Mesenchymal stem cell (in vitro differentiated cells and primary cell): ENCODE data around the gene ZNF528.

Source experiments
- DNase-seq: peaks from one replicate; pipeline ENCODE4 v3.0.0-alpha.2; 2013
- H2AFZ ChIP-seq: one replicate; pipeline ENCODE4 v1.6.1; 2013; ENCODE audit warnings: low read depth, mild to moderate bottlenecking, control low read depth, inconsistent platforms, low read length, moderate library complexity
- H2AK5ac ChIP-seq: 2 replicates; pipeline ENCODE4 v1.6.1; 2013; ENCODE audit warnings: low read length, moderate library complexity, mild to moderate bottlenecking, inconsistent platforms; ENCODE audit not compliant: severe bottlenecking
- H2BK120ac ChIP-seq: one replicate; pipeline ENCODE4 v1.6.1; 2013; ENCODE audit warnings: low read depth, mild to moderate bottlenecking, inconsistent platforms, low read length, moderate library complexity
- H2BK12ac ChIP-seq, 2 experiments: one replicate each; pipeline ENCODE4 v1.6.1; 2013; ENCODE audit warnings: inconsistent platforms in 2 of 2, low read length in 2 of 2, mild to moderate bottlenecking in 2 of 2, moderate library complexity in 2 of 2, control low read depth in 1 of 2
- H2BK15ac ChIP-seq: one replicate; pipeline ENCODE4 v1.6.1; 2013; ENCODE audit warnings: mild to moderate bottlenecking, low read depth, inconsistent platforms; ENCODE audit not compliant: poor library complexity, severe bottlenecking
- H2BK5ac ChIP-seq: 2 replicates; pipeline ENCODE4 v1.6.1; 2013; ENCODE audit warnings: low read depth, mild to moderate bottlenecking, low read length, control low read depth, inconsistent platforms; ENCODE audit not compliant: poor library complexity, severe bottlenecking
- H3K14ac ChIP-seq, 2 experiments: one replicate each; pipeline ENCODE4 v1.6.1; 2013; ENCODE audit warnings: inconsistent platforms in 2 of 2, low read length in 2 of 2, control low read depth in 1 of 2, mild to moderate bottlenecking in 1 of 2, moderate library complexity in 1 of 2
- H3K18ac ChIP-seq, 2 experiments: one replicate each; pipeline ENCODE4 v1.6.1; 2013; ENCODE audit warnings: inconsistent platforms in 2 of 2, low read length in 2 of 2, control low read depth in 1 of 2, low read depth in 1 of 2, mild to moderate bottlenecking in 1 of 2
- H3K23ac ChIP-seq, 2 experiments: one replicate each; pipeline ENCODE4 v1.6.1; 2013; ENCODE audit warnings: inconsistent platforms in 2 of 2, low read length in 2 of 2, mild to moderate bottlenecking in 2 of 2, moderate library complexity in 2 of 2, control low read depth in 1 of 2
- H3K27ac ChIP-seq: 2 replicates; pipeline ENCODE4 v1.5.1; 2013; ENCODE audit warnings: mild to moderate bottlenecking, moderate library complexity, low read length, control low read depth, inconsistent platforms; ENCODE audit not compliant: poor library complexity, severe bottlenecking
- H3K27me3 ChIP-seq, 2 experiments: 2 replicates each; pipeline versions ENCODE4 v1.6.1 to v1.7.0; 2013; ENCODE audit warnings: low read length in 2 of 2, mild to moderate bottlenecking in 2 of 2, moderate library complexity in 2 of 2, control low read depth in 1 of 2, inconsistent platforms in 1 of 2; ENCODE audit not compliant: control insufficient read depth in 1 of 2, insufficient read depth in 1 of 2
- H3K36me3 ChIP-seq, 2 experiments: 2 replicates each; pipeline versions ENCODE4 v1.6.1 to v1.7.0; 2013; ENCODE audit warnings: low read length in 2 of 2, control low read depth in 1 of 2, inconsistent platforms in 1 of 2, low read depth in 1 of 2, mild to moderate bottlenecking in 1 of 2; ENCODE audit not compliant: insufficient read depth in 2 of 2, control insufficient read depth in 1 of 2
- H3K4ac ChIP-seq, 2 experiments: one replicate each; pipeline ENCODE4 v1.6.1; 2013; ENCODE audit warnings: inconsistent platforms in 2 of 2, low read length in 2 of 2, mild to moderate bottlenecking in 2 of 2, moderate library complexity in 2 of 2, control low read depth in 1 of 2, low read depth in 1 of 2
- H3K4me1 ChIP-seq: 2 replicates; pipeline ENCODE4 v1.6.1; 2013; ENCODE audit warnings: low read depth, low read length, control low read depth; ENCODE audit not compliant: control insufficient read depth, insufficient read depth
- H3K4me2 ChIP-seq: 2 replicates; pipeline ENCODE4 v1.6.1; 2013; ENCODE audit warnings: low read length, mild to moderate bottlenecking, inconsistent platforms; ENCODE audit not compliant: poor library complexity, severe bottlenecking
- H3K4me3 ChIP-seq, 2 experiments: 2 replicates each; pipeline versions ENCODE4 v1.5.1 to v1.7.0; 2013; ENCODE audit warnings: low read length in 2 of 2, mild to moderate bottlenecking in 2 of 2, control low read depth in 1 of 2, low read depth in 1 of 2; ENCODE audit not compliant: insufficient read depth in 1 of 2
- H3K79me1 ChIP-seq: replicated peaks from 2 replicates; pipeline ENCODE4 v1.6.1; 2013; ENCODE audit warnings: mild to moderate bottlenecking, control low read depth, low read length, inconsistent platforms; ENCODE audit not compliant: poor library complexity, severe bottlenecking
- H3K9ac ChIP-seq: 2 replicates; pipeline ENCODE4 v1.7.0; 2013; ENCODE audit warnings: mild to moderate bottlenecking, low read length, moderate library complexity
- H3K9me3 ChIP-seq: 2 replicates; pipeline ENCODE4 v1.7.0; 2013; ENCODE audit warnings: mild to moderate bottlenecking, low read length; ENCODE audit not compliant: control insufficient read depth
- H4K8ac ChIP-seq: one replicate; pipeline ENCODE4 v1.6.1; 2013; ENCODE audit warnings: inconsistent platforms, mild to moderate bottlenecking, low read length, moderate library complexity
- H4K91ac ChIP-seq: one replicate; pipeline ENCODE4 v1.6.1; 2013; ENCODE audit warnings: mild to moderate bottlenecking, low read length, inconsistent platforms
- WGBS: methylation state at CpG from one replicate; pipeline ENCODE4 v1.1.7; 2013; ENCODE audit warnings: mixed read lengths; 5-methylcytosine and 5-hydroxymethylcytosine counted together

ZNF528 gene

DNA sequence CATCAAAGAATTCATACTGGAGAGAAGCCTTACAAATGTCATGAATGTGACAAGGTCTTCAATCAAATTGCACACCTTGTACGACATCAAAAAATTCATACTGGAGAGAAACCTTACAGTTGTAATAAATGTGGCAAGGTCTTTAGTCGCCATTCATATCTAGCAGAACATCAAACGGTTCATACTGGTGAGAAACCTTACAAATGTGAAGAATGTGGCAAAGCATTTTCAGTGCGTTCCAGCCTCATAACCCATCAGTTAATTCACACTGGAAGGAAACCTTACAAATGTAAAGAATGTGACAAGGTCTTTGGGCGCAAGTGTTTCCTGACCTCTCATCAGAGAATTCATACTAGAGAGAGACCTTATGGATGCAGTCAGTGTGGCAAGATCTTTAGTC lies 18.1 kb downstream of the ZNF528 start:
- Histone ChIP-seq H3K4me3 (peak overlapping the region in 1 of 2 experiments; percentile 28), H3K4me2 (no peak overlapping the region), H2BK15ac (no peak overlapping the region), H3K4ac (no peak overlapping the region), H4K91ac (no peak overlapping the region), H2BK12ac (no peak overlapping the region), H3K9me3 (peaks cover 99% of the 10 kb centered on the region), H3K18ac (no peak overlapping the region), H3K23ac (no peak overlapping the region), H3K79me1 (no peaks in the 10 kb centered on the region), H2AK5ac (no peak overlapping the region), H4K8ac (no peak overlapping the region), H3K27ac (no peak overlapping the region), H2BK5ac (no peak overlapping the region), H3K36me3 (peaks cover 13 to 42% of the 10 kb centered on the region in 2 experiments), H3K4me1 (no peaks in the 10 kb centered on the region), H3K9ac (no peak overlapping the region), H3K14ac (no peak overlapping the region), H2AFZ (no peak overlapping the region), H3K27me3 (no peaks in the 10 kb centered on the region), H2BK120ac (no peak overlapping the region)
- WGBS = 93% methylated on average over 5 of the region's 5 CpGs
- no peak for DNase-seq

DNA sequence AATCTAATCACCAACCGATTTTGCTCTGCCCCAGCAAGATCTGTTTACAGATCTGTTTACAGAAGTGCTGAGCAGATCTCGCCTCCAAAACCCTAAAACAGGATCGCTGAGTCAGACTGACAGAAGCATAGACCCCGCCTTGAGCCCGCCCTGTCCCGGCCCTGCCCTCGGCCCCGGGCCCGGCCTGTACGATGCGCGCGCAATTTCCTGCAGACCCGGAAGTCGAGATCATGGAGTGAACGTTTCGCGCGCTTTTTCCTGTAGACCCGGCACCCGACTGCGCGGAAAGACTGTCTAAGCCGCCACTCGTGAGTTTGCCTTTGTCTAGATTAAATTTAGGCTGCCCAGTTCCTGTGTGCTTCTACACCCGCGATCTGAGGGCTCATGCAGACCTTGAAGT lies 31.3 kb downstream of the ZNF528 start, which contains the start of gene ZNF534:
Gene ZNF534 (plus strand): TSS at position 212 of the 400 bp plus-strand sequence. CDS start 2,327 bp downstream, outside the sequence.
- H3K4me2 ChIP-seq = no peak within 1 kb of the TSS
- peaks cover 33% of the 10 kb centered on the region for H3K9me3 ChIP-seq
- no peak within 1 kb of the TSS for H4K8ac ChIP-seq
- no peak for DNase-seq
- H3K79me1 ChIP-seq = no peaks in the 10 kb centered on the region
- no peak within 1 kb of the TSS for H3K18ac ChIP-seq
- H3K27ac ChIP-seq = no peak within 1 kb of the TSS
- no peak within 1 kb of the TSS for H3K4ac ChIP-seq
- H3K9ac ChIP-seq = no peak within 1 kb of the TSS
- H2BK12ac ChIP-seq = no peak within 1 kb of the TSS
- no peak within 1 kb of the TSS for H2AFZ ChIP-seq
- no peak within 1 kb of the TSS for H2BK120ac ChIP-seq
- H3K14ac ChIP-seq = no peak within 1 kb of the TSS
- H3K23ac ChIP-seq = no peak within 1 kb of the TSS
- no peak within 1 kb of the TSS for H2BK15ac ChIP-seq
- H3K4me3 ChIP-seq = no peak within 1 kb of the TSS
- 90% methylated on average over 27 of the region's 27 CpGs for WGBS
- H4K91ac ChIP-seq = no peak within 1 kb of the TSS
- H2BK5ac ChIP-seq = no peak within 1 kb of the TSS
- H3K27me3 ChIP-seq = no peaks in the 10 kb centered on the region
- H2AK5ac ChIP-seq = no peak within 1 kb of the TSS
- H3K4me1 ChIP-seq = no peaks in the 10 kb centered on the region
- no peaks in the 10 kb centered on the region for H3K36me3 ChIP-seq

- Histone ChIP-seq H2AFZ (no peak overlapping the region), H3K4ac (no peak overlapping the region), H3K4me1 (no peaks in the 10 kb centered on the region), H2BK12ac (no peak overlapping the region), H3K4me2 (no peak overlapping the region), H3K27me3 (no peaks in the 10 kb centered on the region), H3K79me1 (no peaks in the 10 kb centered on the region), H2BK15ac (no peak overlapping the region), H2BK5ac (no peak overlapping the region), H3K36me3 (no peaks in the 10 kb centered on the region), H3K9ac (no peak overlapping the region), H2AK5ac (no peak overlapping the region), H3K23ac (no peak overlapping the region), H3K4me3 (no peak overlapping the region), H4K91ac (no peak overlapping the region), H3K27ac (no peak overlapping the region), H3K18ac (no peak overlapping the region), H4K8ac (no peak overlapping the region), H3K9me3 (peaks cover 74% of the 10 kb centered on the region), H2BK120ac (no peak overlapping the region), H3K14ac (no peak overlapping the region)
- DNase-seq = no peak
- 53% methylated on average over 3 of the region's 3 CpGs for WGBS
Measured at GRCh38 chr19:52442179-52442578, 44.5 kb downstream of the ZNF528 start.

GRCh38 chr19:52444506-52444905 lies 46.9 kb downstream of the ZNF528 start:
- Histone ChIP-seq H4K91ac (no peak overlapping the region), H2BK15ac (no peak overlapping the region), H2BK120ac (no peak overlapping the region), H3K4ac (no peak overlapping the region), H3K18ac (no peak overlapping the region), H3K9ac (no peak overlapping the region), H3K27ac (no peak overlapping the region), H2BK12ac (no peak overlapping the region), H3K14ac (no peak overlapping the region), H3K4me3 (no peak overlapping the region), H2AFZ (no peak overlapping the region), H2AK5ac (no peak overlapping the region), H3K9me3 (peaks cover 72% of the 10 kb centered on the region), H3K4me2 (no peak overlapping the region), H3K23ac (no peak overlapping the region), H3K79me1 (no peaks in the 10 kb centered on the region), H3K27me3 (no peaks in the 10 kb centered on the region), H2BK5ac (no peak overlapping the region), H3K36me3 (no peaks in the 10 kb centered on the region), H4K8ac (no peak overlapping the region), H3K4me1 (no peaks in the 10 kb centered on the region)
- DNase-seq = no peak
- WGBS = 69% methylated on average over 2 of the region's 2 CpGs
